GM19455 (cell line): Measurements from ENCODE around the gene CLIC1.

Experiments
- ATAC-seq: cut with Tn5 transposase; IDR thresholded peaks from one replicate; pipeline ENCODE4 v1.9.1; 2021; ENCODE audit not compliant: unreplicated experiment

Gene CLIC1

DNA sequence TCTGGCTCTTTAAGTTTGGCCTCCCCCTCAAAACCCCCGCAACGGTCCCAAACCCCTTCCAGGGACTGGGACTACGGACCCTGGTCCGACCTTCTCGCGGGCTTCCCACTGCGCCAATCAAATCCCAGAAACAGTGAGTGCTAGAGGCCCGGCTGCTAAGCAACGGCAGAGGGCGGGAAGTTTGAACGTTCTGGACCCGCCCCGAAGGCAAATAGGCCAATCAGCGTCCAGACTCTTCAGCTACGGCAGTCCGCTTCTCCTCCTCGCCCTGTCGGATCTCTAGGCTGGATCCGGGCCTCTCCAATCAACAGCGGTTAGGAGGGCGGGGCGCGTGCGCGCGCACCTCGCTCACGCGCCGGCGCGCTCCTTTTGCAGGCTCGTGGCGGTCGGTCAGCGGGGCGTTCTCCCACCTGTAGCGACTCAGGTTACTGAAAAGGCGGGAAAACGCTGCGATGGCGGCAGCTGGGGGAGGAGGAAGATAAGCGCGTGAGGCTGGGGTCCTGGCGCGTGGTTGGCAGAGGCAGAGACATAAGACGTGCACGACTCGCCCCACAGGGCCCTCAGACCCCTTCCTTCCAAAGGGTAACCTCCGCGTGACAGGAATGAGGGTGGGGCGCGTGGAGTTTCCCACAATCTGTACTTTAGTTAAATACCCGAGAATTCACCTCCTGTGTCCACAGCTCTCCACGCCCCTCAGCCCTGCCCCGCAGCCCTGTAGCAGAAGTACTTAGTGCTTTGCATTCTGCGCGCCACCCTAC lies 3.5 kb upstream of the CLIC1 start, which contains the start of gene MSH5:
TSS of gene MSH5 (plus strand) at position 367 of the 758 bp plus-strand sequence. CDS start 462 bp downstream, outside the sequence.
- peak; percentile 80 for ATAC-seq

DNA sequence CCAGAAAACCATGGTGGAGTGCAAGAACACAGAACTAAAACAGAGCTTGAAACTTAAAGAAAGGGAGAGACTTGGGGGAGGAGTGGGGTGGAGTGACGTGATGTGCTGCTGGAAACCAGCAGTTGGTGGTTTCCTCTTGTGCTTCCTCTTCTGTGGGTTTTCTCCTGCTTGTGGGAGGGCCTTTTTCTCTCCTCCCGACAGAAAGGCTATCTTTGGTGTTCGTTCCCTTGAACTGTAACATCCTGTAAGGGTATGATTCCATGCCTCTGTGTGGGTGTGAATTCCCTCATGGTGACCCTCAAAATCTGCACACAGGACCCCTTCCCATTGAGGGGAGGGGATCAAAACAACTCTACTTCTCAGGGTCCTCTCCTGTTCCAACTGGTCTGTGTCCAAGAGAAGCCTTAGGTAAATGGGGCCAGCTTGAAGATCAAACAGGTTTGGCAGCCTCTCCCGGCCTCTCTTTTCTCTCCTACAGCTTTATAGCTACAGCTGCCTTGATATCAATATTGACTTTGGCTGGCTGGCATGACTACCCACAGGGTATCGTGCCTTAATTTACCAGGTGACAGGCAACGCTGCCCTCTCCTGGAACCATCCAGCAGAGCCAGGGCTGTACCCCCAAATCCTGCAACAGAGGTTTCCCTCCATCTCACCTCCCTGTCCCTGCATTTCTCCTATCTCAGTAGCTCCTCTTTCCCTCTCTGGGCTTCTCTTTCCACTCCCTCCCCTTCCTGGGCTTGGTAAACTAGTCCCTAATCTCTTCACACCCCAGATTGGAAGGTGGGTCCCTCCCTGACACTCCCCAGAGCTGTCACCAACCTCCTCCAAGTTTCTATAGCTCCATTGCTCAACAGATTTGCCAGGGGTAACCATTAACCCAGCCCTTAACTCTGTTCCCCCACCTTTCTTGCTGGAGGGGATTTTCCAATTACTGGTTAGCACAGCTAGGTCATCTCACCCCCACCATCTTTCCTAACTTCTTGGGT lies 2.0 kb upstream of the CLIC1 start:
- ATAC-seq: no peak

- ATAC-seq: no peak
Measured at GRCh38 chr6:31737315-31737990, 1.1 kb upstream of the CLIC1 start.

DNA sequence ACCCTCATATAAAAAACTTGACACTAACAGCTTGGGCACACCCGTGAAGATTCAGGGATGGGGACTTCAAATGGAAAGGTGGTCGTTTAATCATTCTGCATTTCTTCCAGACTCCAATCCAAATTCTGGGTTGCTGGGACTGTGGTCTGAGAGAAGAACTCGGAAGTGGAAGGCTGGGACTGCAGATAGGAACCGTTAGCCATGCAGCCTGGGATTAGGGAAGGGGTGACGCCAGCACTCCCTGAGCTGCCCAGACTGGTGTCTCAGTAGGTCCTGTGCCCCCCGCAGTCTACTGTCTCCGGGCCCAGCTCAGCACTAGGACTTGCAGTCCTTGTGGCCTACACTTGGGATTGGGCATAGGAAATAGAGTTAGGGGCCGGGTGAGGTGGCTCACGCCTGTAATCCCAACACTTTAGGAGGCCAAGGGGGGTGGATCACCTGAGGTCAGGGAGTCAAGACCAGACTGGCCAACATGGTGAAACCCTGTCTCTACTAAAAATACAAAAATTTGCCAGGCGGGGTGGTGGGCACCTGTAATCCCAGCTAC lies 511 bp upstream of the CLIC1 start:
- ATAC-seq: no peak

DNA sequence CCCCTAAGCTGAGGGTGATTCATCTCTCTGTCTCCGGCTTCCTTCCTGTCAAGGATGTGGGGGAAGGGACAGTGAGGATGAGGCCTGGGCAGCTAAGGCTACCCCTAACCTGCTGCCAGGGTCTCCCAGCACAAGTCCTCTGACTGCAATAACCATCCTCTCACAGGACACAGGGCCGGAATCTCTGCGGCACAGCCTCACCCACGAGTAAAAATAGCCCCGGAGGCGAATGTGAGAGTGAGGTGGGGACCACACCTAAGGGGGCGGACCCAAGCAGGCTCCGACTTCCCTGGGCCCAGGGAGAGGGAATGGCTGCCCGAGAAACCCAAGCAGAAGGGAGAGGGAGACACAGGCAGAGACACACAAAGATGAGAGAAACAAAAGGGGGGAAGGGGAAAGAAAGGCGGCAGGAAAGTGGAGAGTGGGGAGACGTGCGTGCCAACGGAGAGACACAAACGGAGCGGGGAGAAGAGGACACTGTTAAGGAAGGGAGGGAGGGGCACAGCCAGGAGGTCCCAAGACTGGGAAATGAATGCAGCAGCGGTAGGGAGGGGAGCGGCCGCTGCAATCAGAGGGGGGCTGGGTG lies 1.4 kb downstream of the CLIC1 start:
- ATAC-seq: no peak

- no peak for ATAC-seq
Measured at GRCh38 chr6:31734247-31734820, 2.0 kb downstream of the CLIC1 start.

DNA sequence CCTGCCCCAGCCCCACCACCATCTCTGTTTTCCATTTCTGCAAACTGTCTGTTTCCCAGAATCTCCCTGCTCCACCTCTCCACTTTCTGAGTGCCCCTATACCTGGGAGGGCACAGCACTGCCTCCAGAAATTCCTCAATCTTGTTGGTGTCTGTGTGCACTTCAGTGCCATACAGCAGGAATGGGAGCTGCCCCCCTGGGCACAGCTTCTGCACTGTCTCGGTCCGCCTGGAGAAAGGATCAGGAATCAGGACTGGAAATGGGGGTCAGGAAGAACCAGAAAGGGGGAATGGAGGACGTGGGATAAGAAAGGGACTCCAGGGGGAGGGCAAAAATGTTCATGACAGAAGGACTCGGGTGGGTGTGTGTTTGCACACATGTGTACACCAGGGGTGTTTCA lies 2.6 kb downstream of the CLIC1 start:
- ATAC-seq: no peak

DNA sequence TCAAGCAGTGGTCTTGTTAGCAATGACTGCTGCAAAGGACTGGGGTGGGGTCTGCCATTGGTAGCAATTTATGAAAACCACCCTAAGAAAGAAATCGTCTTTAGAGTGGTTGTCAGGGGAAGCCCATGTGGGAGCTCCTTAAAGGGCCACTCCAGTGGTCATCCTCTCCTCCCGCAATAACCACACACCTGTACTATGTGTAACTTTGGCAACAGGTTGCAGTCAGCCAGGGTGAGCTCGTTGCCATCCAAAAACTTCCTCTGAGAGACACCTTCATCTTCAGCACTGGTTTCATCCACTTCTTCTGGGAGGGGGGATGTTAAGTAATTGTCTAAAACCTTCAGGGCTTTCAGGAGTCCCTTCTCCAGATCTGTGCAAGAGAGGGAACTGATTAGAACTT lies 4.3 kb downstream of the CLIC1 start:
- no peak for ATAC-seq

- ATAC-seq: no peak
Measured at GRCh38 chr6:31730631-31731086, 5.7 kb downstream of the CLIC1 start.

DNA sequence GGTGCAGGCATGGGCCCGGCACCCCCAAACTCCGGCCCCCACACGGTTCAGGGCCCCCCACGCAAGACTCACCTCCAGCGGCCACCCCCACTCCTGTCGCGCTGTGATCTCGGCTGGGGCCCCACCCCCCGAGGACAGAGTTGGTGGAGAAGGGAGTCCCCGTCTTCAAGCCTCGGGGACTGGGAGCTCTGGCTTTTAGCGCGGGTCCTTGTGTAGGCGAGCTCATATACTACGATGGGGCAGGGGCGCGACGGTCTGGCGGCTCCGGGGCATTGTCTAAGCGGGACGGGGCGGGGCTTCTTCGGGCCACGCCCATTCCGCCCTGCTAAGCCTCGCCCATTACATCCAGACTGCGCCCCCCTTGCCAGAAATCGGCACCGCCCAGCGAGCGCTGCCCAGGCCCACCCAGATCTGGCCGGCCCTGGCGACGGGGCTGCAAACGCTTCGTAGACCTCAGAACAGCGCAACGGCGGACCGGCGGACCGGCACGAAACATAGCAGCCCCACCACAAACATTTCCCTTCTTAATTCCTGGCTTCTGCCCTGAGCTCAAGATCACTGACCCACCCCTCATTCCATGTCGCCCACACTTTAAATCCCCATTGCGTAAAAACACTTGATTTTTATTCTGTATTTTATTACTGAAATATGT lies 6.2 kb downstream of the CLIC1 start:
- peak; percentile 35 for ATAC-seq

- peak; percentile 42 for ATAC-seq
Measured at GRCh38 chr6:31729515-31729978, 6.8 kb downstream of the CLIC1 start.

DNA sequence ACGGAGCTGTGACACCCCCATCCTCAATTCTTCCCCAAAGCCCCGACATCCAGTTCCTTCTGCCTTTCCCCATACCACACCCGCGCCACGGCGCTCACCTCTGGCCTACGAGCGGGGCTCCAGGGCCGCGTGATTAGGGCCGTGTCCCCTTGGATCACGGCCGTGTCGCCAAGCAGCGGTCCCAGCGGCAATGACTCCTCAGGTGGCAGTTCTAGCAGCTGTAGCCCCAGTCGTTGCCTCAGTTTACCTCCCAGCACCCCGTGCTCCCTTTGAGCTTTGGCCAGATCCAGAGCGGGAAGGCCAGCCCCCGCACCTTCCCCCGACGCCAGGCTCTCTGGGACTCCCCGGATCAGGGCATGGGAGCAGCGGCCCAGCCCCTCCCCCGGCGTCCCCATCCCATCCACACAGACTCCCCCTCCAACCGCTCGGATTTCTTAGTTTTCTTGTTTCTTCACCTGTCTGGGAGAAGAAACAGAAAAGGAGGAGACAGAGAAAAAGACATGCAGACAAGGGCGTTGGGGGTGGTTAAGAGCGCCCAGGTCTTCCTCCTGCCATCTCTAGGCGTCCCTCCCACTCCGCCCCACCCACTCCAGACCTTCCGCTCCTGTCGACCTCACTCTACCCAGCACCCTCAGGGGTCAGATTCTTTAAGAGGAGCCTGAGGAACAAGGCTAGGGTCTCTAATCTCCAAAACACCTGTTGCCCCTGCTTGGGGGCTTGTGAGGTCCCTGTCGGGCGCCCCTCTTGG lies 7.4 kb downstream of the CLIC1 start, which contains the start of gene DDAH2:
TSS of gene DDAH2 (minus strand) at position 533 of the 748 bp plus-strand sequence. CDS start at position 395, 138 bp downstream.
- no peak for ATAC-seq

GRCh38 chr6:31727717-31728671 lies 8.3 kb downstream of the CLIC1 start:
- ATAC-seq: no peak

DNA sequence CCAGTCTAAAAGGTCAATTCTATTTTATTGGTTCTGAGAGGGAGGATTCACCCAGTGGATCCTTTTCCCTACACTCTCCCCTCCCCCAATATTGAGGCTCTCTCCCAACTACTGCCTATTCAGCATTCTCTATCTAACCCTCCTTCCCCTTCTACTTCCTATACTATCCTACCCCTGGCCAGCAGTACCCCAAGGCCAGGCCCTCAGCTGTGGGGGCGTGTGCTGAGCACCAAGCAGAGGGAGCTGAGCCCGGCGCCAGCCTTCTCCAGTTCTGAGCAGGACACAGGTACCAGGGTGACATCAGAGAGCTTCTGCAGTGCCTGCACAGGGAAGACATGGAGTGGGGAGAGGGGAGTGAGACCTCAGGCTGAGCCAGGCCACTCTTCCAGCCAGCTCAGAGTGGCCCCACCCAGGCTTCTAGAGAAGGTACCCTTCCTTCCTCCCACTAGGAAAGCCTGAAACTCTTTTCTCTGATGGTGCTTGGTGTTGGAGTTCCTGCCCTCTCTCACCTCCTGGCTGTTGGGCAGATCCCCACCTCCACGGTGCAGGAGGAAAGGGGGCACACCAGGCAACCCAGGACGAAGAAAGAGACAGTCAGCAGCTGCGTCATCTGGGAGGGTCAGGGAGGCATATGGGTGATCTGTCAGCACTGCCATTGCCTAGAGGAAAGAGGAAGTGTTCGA lies 9.2 kb downstream of the CLIC1 start:
- ATAC-seq: no peak

DNA sequence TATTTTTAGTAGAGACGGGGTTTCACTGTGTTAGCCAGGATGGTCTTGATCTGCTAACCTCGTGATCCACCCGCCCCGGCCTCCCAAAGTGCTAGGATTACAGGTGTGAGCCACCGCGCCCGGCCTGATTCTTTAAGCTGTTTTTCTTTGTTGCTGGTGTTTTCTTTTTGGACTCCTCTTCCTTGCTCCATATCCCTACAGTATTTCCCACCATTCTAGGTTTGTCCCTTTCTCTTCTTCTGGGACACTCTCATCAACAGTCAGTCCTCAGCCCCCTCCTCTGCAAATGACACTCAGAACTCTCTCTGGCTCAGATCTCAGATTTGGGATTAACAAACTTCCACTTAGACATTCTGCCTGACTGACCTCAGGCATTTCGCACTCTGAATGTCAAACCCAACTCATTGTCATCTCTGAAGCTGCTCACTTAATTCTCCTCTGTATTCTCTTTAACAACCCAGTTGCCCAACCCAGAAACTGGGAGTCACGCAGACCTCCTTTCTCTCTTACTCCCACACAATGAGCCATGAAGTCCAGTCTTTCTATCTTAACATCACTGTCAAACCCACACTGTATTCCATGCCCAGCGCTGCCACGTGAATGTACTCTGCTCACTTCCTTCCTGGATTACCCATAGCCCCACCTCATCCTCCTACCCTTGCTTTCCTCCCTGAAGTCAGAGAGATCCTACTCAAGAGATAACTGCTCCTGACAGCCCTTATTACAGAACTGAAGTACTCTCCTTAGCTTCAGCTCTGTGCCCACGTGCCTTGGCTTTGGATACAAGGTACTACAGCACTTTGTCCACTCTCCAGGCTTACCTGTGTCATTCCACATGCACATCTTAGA lies 10.6 kb downstream of the CLIC1 start:
- no peak for ATAC-seq
